Endothelial cell of umbilical vein (primary cell): Measurements from ENCODE around the gene ETFBKMT. TPM values are rescaled to one million over a fixed set of nuclear protein-coding genes. Genes with fewer than 3 reads are reported as not detected.

Experiments used
- BruUV-seq: library from RNA; stranded (reverse); fragments of 400-500 nt; replicated peaks from 2 replicates; lab custom pipeline; 2021; lab: Mats Ljungman, UMichigan
- CTCF ChIA-PET: fragments of 300-600, 350-600 bp; sonication (Branson Sonifier 250); formaldehyde crosslinking; loops from one replicate; lab custom pipeline; 2021; ENCODE audit warnings: antibody characterized with exemption, inconsistent platforms; lab: Charles Lee
- POLR2A ChIA-PET: fragments of 300-600, 350-600 bp; sonication (Branson Sonifier 250); formaldehyde crosslinking; loops from one replicate; lab custom pipeline; 2021; ENCODE audit warnings: antibody characterized with exemption, inconsistent platforms; lab: Charles Lee
- DNase-seq: peaks from one replicate; pipeline ENCODE4 v3.0.0-alpha.2; 2011; ENCODE audit warnings: low read depth, low spot score
- FAIRE-seq: peaks from 2 replicates; lab custom pipeline; 2011; peaks lifted over from hg19 to GRCh38; lab: Jason Lieb, UNC
- H2AFZ ChIP-seq: 2 replicates; pipeline ENCODE4 v1.6.0; 2012; ENCODE audit warnings: low read depth, low read length, control low read depth, inconsistent platforms
- H3K27ac ChIP-seq: 2 replicates; pipeline ENCODE4 v1.5.1; 2011; ENCODE audit warnings: low read depth, mild to moderate bottlenecking, control low read depth, low read length, moderate library complexity; ENCODE audit not compliant: insufficient read depth
- H3K27me3 ChIP-seq, 2 experiments: 2 replicates each; pipeline versions ENCODE4 v1.6.0 to v1.6.1; 2011; ENCODE audit warnings: low read length in 2 of 2, mixed read lengths in 1 of 2; ENCODE audit not compliant: control insufficient read depth in 2 of 2, insufficient read depth in 2 of 2
- H3K36me3 ChIP-seq, 2 experiments: 2 replicates in 1 of 2; 3 replicates in 1 of 2; pipeline ENCODE4 v1.5.1; 2011; ENCODE audit warnings: low read length in 2 of 2, mild to moderate bottlenecking in 1 of 2, moderate library complexity in 1 of 2; ENCODE audit not compliant: control insufficient read depth in 2 of 2, insufficient read depth in 2 of 2; ENCODE audit errors: extremely low read depth in 1 of 2
- H3K4me1 ChIP-seq: 3 replicates; pipeline ENCODE4 v1.5.1; 2011; ENCODE audit warnings: mild to moderate bottlenecking, low read length; ENCODE audit not compliant: control insufficient read depth, insufficient read depth; ENCODE audit errors: extremely low read depth
- H3K4me2 ChIP-seq: 2 replicates; pipeline ENCODE4 v1.6.1; 2011; ENCODE audit warnings: low read length, control low read depth, mixed read lengths; ENCODE audit not compliant: insufficient read depth
- H3K4me3 ChIP-seq, 3 experiments: fragments of 200-600 bp in 1 of 3; sonication (generic), shearing (Covaris generic) in 1 of 3; replicated peaks in 1 of 3; 2 replicates each; pipeline ENCODE4 v1.5.1; 2011 to 2016; ENCODE audit warnings: control low read depth in 3 of 3, low read length in 3 of 3, mild to moderate bottlenecking in 2 of 3, inconsistent platforms in 1 of 3, low read depth in 1 of 3, moderate library complexity in 1 of 3; ENCODE audit not compliant: insufficient read depth in 1 of 3
- H3K79me2 ChIP-seq: 2 replicates; pipeline ENCODE4 v1.6.0; 2012; ENCODE audit warnings: low read length, inconsistent platforms; ENCODE audit not compliant: control insufficient read depth, insufficient read depth
- H3K9ac ChIP-seq: replicated peaks from 2 replicates; pipeline ENCODE3; 2011; ENCODE audit warnings: low read length, control low read depth; ENCODE audit not compliant: insufficient read depth; ENCODE audit errors: extremely low read depth
- H3K9me1 ChIP-seq: replicated peaks from 3 replicates; pipeline ENCODE4 v1.6.0; 2011; ENCODE audit warnings: mild to moderate bottlenecking, low read length; ENCODE audit not compliant: control insufficient read depth, insufficient read depth; ENCODE audit errors: extremely low read depth
- H3K9me3 ChIP-seq: replicated peaks from 2 replicates; pipeline ENCODE4 v1.5.1; 2012; ENCODE audit warnings: low read length, inconsistent platforms; ENCODE audit not compliant: control insufficient read depth, insufficient read depth
- H4K20me1 ChIP-seq: replicated peaks from 2 replicates; pipeline ENCODE3; 2011; ENCODE audit warnings: mild to moderate bottlenecking, low read length; ENCODE audit not compliant: control insufficient read depth, insufficient read depth; ENCODE audit errors: extremely low read depth
- CTCF ChIP-seq, 2 donors: IDR thresholded peaks; 1 replicate in 1 of 2; 2 replicates in 1 of 2; pipeline ENCODE4 v1.5.1; 2011; ENCODE audit warnings: low read length in 2 of 2, mild to moderate bottlenecking in 2 of 2, moderate library complexity in 2 of 2, control low read depth in 1 of 2, inconsistent platforms in 1 of 2, low read depth in 1 of 2; ENCODE audit not compliant: insufficient read depth in 1 of 2; ENCODE audit errors: extremely low read depth in 1 of 2
- EZH2 ChIP-seq: IDR thresholded peaks from 2 replicates; pipeline ENCODE4 v1.6.1; 2012; ENCODE audit warnings: borderline replicate concordance, low read depth, mild to moderate bottlenecking, moderate library complexity, low read length, inconsistent platforms; ENCODE audit not compliant: severe bottlenecking
- FOS ChIP-seq: IDR thresholded peaks from 2 replicates; pipeline ENCODE4 v1.6.1; 2011; ENCODE audit warnings: mild to moderate bottlenecking, low read length, moderate library complexity, borderline replicate concordance; ENCODE audit not compliant: insufficient read depth
- GATA2 ChIP-seq: IDR thresholded peaks from 2 replicates; pipeline ENCODE4 v1.7.0; 2011; ENCODE audit warnings: low read depth, mild to moderate bottlenecking, moderate library complexity, mixed read lengths, low read length; ENCODE audit not compliant: insufficient read length, insufficient read depth
- JUN ChIP-seq: IDR thresholded peaks from 2 replicates; pipeline ENCODE4 v1.6.1; 2011; ENCODE audit warnings: borderline replicate concordance, low read depth; ENCODE audit not compliant: insufficient read length, insufficient read depth
- MAX ChIP-seq: IDR thresholded peaks from 2 replicates; pipeline ENCODE4 v1.6.1; 2011; ENCODE audit not compliant: insufficient read depth, insufficient read length
- MYC ChIP-seq: IDR thresholded peaks from one replicate; pipeline ENCODE4 v1.6.1; 2011; ENCODE audit warnings: mild to moderate bottlenecking, low read depth, low read length
- POLR2A ChIP-seq: IDR thresholded peaks from 2 replicates; pipeline ENCODE4 v1.6.1; 2012; ENCODE audit warnings: low read depth, mild to moderate bottlenecking, control low read depth, low read length
- POLR2AphosphoS5 ChIP-seq: IDR thresholded peaks from 2 replicates; pipeline ENCODE4 v1.6.1; 2012; ENCODE audit warnings: low read depth, mild to moderate bottlenecking, control low read depth, low read length, moderate library complexity; ENCODE audit not compliant: insufficient read depth
- dilution Hi-C: fragments of 300-500 bp; cut with MboI; formaldehyde crosslinking; loops from one replicate; pipeline ENCODE4 v1.15.0; 2019; ENCODE audit warnings: low sequenced_read_pairs; ENCODE audit not compliant: extremely low pct_ligation_motif_present
- intact Hi-C: fragments of 100-400 bp; cut with micrococcal nuclease; formaldehyde crosslinking; loops from one replicate; pipeline ENCODE4 v1.10.0; 2022
- polyA plus RNA-seq, 4 experiments: library from polyadenylated mRNA; depleted of rRNA in 3 of 4; stranded (reverse) in 3 of 4; unstranded in 1 of 4; fragments of >200 nt; gene quantifications; 2 replicates each; pipeline versions ENCODE4 v1.2.1 to v1.2.3, GENCODE V29; 2011 to 2012; ENCODE audit warnings: missing spikeins in 1 of 4
- total RNA-seq: library from RNA; stranded (reverse); gene quantifications from 2 replicates; pipeline ENCODE4 v1.2.3, GENCODE V29; 2021

ETFBKMT gene
- total and polyA plus RNA-seq, 2 donors (not counting 3 experiments of a cell fraction or from before 2014, with no cell fraction given) = 1.4 to 3.1 TPM

GRCh38 chr12:31627456-31628054, 31.9 kb upstream of the ETFBKMT start:
- H3K9ac ChIP-seq = no peak overlapping the region
- CTCF ChIA-PET = interaction anchor here (1.0 kb wide), 2 partner anchors 107 to 224 kb away, joined by 3 to 5 read pairs; no protein-coding TSS in a partner anchor
- no peak overlapping the region for H3K4me2 ChIP-seq
- no TSS peak for BruUV-seq
- H3K79me2 ChIP-seq = no peaks in the 10 kb centered on the region
- POLR2A ChIA-PET = no interaction called here
- FAIRE-seq (no peak), DNase-seq (no peak)
- H3K4me1 ChIP-seq = peaks cover 5% of the 10 kb centered on the region
- TF ChIP-seq FOS (no peak), GATA2 (no peak), CTCF (IDR thresholded peaks at IDR 0.05; ENCODE audit: extremely low read depth in 1 of 2, insufficient read depth in 1 of 2, low read depth in 1 of 2, low read length in 2 of 2) (no peak), MAX (no peak), POLR2AphosphoS5 (no peak), MYC (no peak), EZH2 (no peak), JUN (no peak), POLR2A (no peak)
- no peak overlapping the region for H3K27ac ChIP-seq
- H2AFZ ChIP-seq = no peak overlapping the region
- dilution Hi-C loops = no loop called here
- H3K9me3 ChIP-seq = no peaks in the 10 kb centered on the region
- H4K20me1 ChIP-seq = no peaks in the 10 kb centered on the region
- no peaks in the 10 kb centered on the region for H3K36me3 ChIP-seq
- no peak overlapping the region for H3K4me3 ChIP-seq
- intact Hi-C loops = no loop called here
- H3K9me1 ChIP-seq = no peaks in the 10 kb centered on the region
- no peaks in the 10 kb centered on the region for H3K27me3 ChIP-seq
